ENCODE results near the gene AHCY. TPM values are rescaled to one million over a fixed set of nuclear protein-coding genes. Genes with fewer than 3 reads are reported as not detected.

Gene AHCY
- total RNA-seq, 1 experiment from 2014 or later: 228 TPM

Small RNA genes lying within 50 kb of the gene (small RNA-seq; reads per million reads assigned to genes)
- gene AL356299.1: 0 reads per million in 2 experiments

Other genes with a start within 250 kb of the AHCY start
- gene EIF2S2, start 191.1 kb downstream of the AHCY start, total RNA-seq (2014; rRNA removed; shearing (Covaris generic)): 257 and 265 TPM in 2 replicates
- not detected in 2 replicates for gene ASIP, start 61.9 kb downstream of the AHCY start, total RNA-seq (2014; rRNA removed; shearing (Covaris generic))
- 52.2 and 55.3 TPM in 2 replicates for gene ITCH, start 59.9 kb upstream of the AHCY start, total RNA-seq (2014; rRNA removed; shearing (Covaris generic))
- gene DYNLRB1, start 213.1 kb upstream of the AHCY start, total RNA-seq (2014; rRNA removed; shearing (Covaris generic)): 175 and 219 TPM in 2 replicates

Data from NCI-H460 (cell line).